CD14-positive monocyte (primary cell): ENCODE measurements around the gene GJB5. TPM values are rescaled to one million over a fixed set of nuclear protein-coding genes. Genes with fewer than 3 reads are reported as not detected.

Source experiments
- DNase-seq, 3 donors: peaks; one replicate each; pipeline ENCODE4 v3.0.0-alpha.2; 2011 to 2022
- H2AFZ ChIP-seq: 2 replicates; pipeline ENCODE4 v1.6.0; 2012; ENCODE audit warnings: mild to moderate bottlenecking, low read depth, low read length, inconsistent platforms; ENCODE audit not compliant: insufficient read depth, poor library complexity, severe bottlenecking
- H3K27ac ChIP-seq, 2 donors: 1 replicate in 1 of 2; 2 replicates in 1 of 2; pipeline ENCODE4 v1.5.1; 2012 to 2013; ENCODE audit warnings: low read length in 2 of 2, control low read depth in 1 of 2, inconsistent platforms in 1 of 2, low read depth in 1 of 2, mild to moderate bottlenecking in 1 of 2
- H3K27me3 ChIP-seq, 2 donors: one replicate each; pipeline versions ENCODE4 v1.6.0 to v1.6.1; 2011 to 2013; ENCODE audit warnings: low read length in 2 of 2; ENCODE audit not compliant: control insufficient read depth in 2 of 2, insufficient read depth in 2 of 2
- H3K36me3 ChIP-seq, 2 donors: replicated peaks in 1 of 2; 1 replicate in 1 of 2; 2 replicates in 1 of 2; pipeline versions ENCODE4 v1.5.1 to v1.6.1; 2012 to 2013; ENCODE audit warnings: low read length in 2 of 2, control low read depth in 1 of 2, inconsistent platforms in 1 of 2, mild to moderate bottlenecking in 1 of 2; ENCODE audit not compliant: insufficient read depth in 2 of 2, control insufficient read depth in 1 of 2
- H3K4me1 ChIP-seq, 2 donors: 1 replicate in 1 of 2; 2 replicates in 1 of 2; pipeline versions ENCODE4 v1.5.1 to v1.6.1; 2012 to 2013; ENCODE audit warnings: low read length in 2 of 2, control low read depth in 1 of 2, inconsistent platforms in 1 of 2, mild to moderate bottlenecking in 1 of 2, moderate library complexity in 1 of 2; ENCODE audit not compliant: insufficient read depth in 2 of 2, control insufficient read depth in 1 of 2
- H3K4me2 ChIP-seq: replicated peaks from 2 replicates; pipeline ENCODE3; 2012; ENCODE audit warnings: low read length, moderate library complexity, mild to moderate bottlenecking; ENCODE audit not compliant: poor library complexity, severe bottlenecking; ENCODE audit errors: extremely low read depth
- H3K4me3 ChIP-seq, 3 experiments: fragments of 200-600 bp in 1 of 3; sonication (generic) in 1 of 3; replicated peaks in 1 of 3; 1 replicate in 2 of 3; 2 replicates in 1 of 3; pipeline ENCODE4 v1.5.1; 2011 to 2013; ENCODE audit warnings: low read length in 3 of 3, mild to moderate bottlenecking in 3 of 3, control low read depth in 2 of 3, low read depth in 2 of 3, inconsistent platforms in 1 of 3, moderate library complexity in 1 of 3
- H3K79me2 ChIP-seq: 2 replicates; pipeline ENCODE4 v1.6.0; 2012; ENCODE audit warnings: mild to moderate bottlenecking, control low read depth, inconsistent platforms, low read length, moderate library complexity; ENCODE audit not compliant: insufficient read depth
- H3K9ac ChIP-seq: 2 replicates; pipeline ENCODE4 v1.6.0; 2017; ENCODE audit warnings: low read length, mild to moderate bottlenecking; ENCODE audit not compliant: insufficient read depth, poor library complexity, severe bottlenecking
- H3K9me3 ChIP-seq, 2 donors: replicated peaks in 1 of 2; 1 replicate in 1 of 2; 2 replicates in 1 of 2; pipeline versions ENCODE4 v1.5.1 to v1.6.1; 2012 to 2013; ENCODE audit warnings: low read length in 2 of 2, control low read depth in 1 of 2; ENCODE audit not compliant: control insufficient read depth in 1 of 2, insufficient read depth in 1 of 2
- H4K20me1 ChIP-seq: 2 replicates; pipeline ENCODE4 v1.6.0; 2012; ENCODE audit warnings: mild to moderate bottlenecking, low read length, control low read depth, moderate library complexity; ENCODE audit not compliant: insufficient read depth
- H3K27ac Mint-ChIP-seq, 7 donors: one replicate each; pipeline ENCODE4 v1.8.0; 2020; ENCODE audit warnings: mild to moderate bottlenecking in 7 of 7, mixed read lengths in 7 of 7, moderate library complexity in 6 of 7, inconsistent platforms in 2 of 7
- H3K27me3 Mint-ChIP-seq, 3 donors: one replicate each; pipeline ENCODE4 v1.8.0; 2021 to 2022; ENCODE audit warnings: low read depth in 3 of 3, mild to moderate bottlenecking in 3 of 3, mixed read lengths in 3 of 3, moderate library complexity in 3 of 3, inconsistent platforms in 1 of 3
- H3K36me3 Mint-ChIP-seq, 2 donors: one replicate each; pipeline ENCODE4 v1.8.0; 2020; ENCODE audit warnings: mixed read lengths in 2 of 2, inconsistent platforms in 1 of 2, mild to moderate bottlenecking in 1 of 2
- H3K4me1 Mint-ChIP-seq: one replicate; pipeline ENCODE4 v1.8.0; 2020; ENCODE audit warnings: mild to moderate bottlenecking, mixed read lengths
- H3K4me3 Mint-ChIP-seq, 2 donors: one replicate each; pipeline ENCODE4 v1.8.0; 2020; ENCODE audit warnings: mild to moderate bottlenecking in 2 of 2, mixed read lengths in 2 of 2, moderate library complexity in 1 of 2
- H3K9me3 Mint-ChIP-seq, 7 donors: one replicate each; pipeline ENCODE4 v1.8.0; 2020 to 2022; ENCODE audit warnings: mixed read lengths in 7 of 7, mild to moderate bottlenecking in 6 of 7, moderate library complexity in 6 of 7, inconsistent platforms in 2 of 7
- CTCF ChIP-seq: fragments of 200-600 bp; IDR thresholded peaks from one replicate; pipeline ENCODE4 v1.8.0; 2022; ENCODE audit warnings: antibody characterized with exemption, mild to moderate bottlenecking
- WGBS: methylation state at CpG from one replicate; pipeline ENCODE4 v1.1.5; 2013; ENCODE audit warnings: missing lambda C conversion rate; ENCODE audit not compliant: insufficient coverage; 5-methylcytosine and 5-hydroxymethylcytosine counted together
- intact Hi-C, 2 donors: fragments of 100-400 bp; cut with micrococcal nuclease; formaldehyde crosslinking; loops; one replicate each; pipeline versions ENCODE4 v1.15.0 to v1.15.1; 2023
- polyA plus RNA-seq, 3 donors: library from polyadenylated mRNA; depleted of rRNA in 1 of 3; unstranded in 2 of 3; stranded (reverse) in 1 of 3; fragments of 300-500 nt in 2 of 3; fragments of >200 nt in 1 of 3; fragmentation: Illumina TruSeq in 2 of 3; gene quantifications; 1 replicate in 2 of 3; 2 replicates in 1 of 3; pipeline ENCODE4 v1.2.3, GENCODE V29; 2012 to 2021

GJB5 gene
- polyA plus RNA-seq, 3 donors = 0.12 TPM; not detected in 2

DNA sequence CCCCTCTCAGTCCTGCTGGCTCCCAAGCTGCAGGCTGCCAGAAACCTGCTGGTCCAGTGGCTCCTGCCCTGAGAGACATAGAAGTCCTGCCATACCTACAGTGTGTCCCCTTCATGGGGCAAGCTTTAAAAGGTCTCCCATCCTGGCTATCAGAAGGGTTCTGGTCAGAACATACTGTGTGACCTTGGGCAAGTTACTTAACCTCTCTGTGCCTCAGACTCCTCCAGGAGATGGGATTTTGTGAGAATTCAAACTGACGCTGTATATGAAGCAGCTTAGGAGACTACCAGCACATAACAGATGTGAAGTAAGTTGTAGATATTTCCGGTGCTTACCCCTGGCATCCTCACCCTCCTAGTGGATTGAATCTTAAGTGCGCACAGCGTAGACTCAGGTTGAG is 8.7 kb upstream of the GJB5 start:
- H3K27ac Mint-ChIP-seq = no peak overlapping the region
- intact Hi-C loops = loop anchor here in 1 of 2 donors (10.0 kb wide), 1 partner anchor 1111 kb away; no protein-coding TSS in a partner anchor
- no peak overlapping the region for H2AFZ ChIP-seq

GRCh38 chr1:34746785-34747637 is 7.8 kb upstream of the GJB5 start:
- Mint-ChIP-seq H3K27ac (no peak overlapping the region), H3K4me3 (no peak overlapping the region)
- no peaks in the 10 kb centered on the region for H3K79me2 ChIP-seq

More for the DNA sequence above, 8.7 kb upstream of the GJB5 start:
- Histone ChIP-seq H3K36me3 (no peaks in the 10 kb centered on the region), H3K9ac (no peak overlapping the region), H3K27me3 (no peaks in the 10 kb centered on the region), H3K9me3 (no peaks in the 10 kb centered on the region), H3K4me3 (no peak overlapping the region), H3K79me2 (no peaks in the 10 kb centered on the region), H3K27ac (no peak overlapping the region), H4K20me1 (no peaks in the 10 kb centered on the region), H3K4me1 (no peaks in the 10 kb centered on the region), H3K4me2 (no peak overlapping the region)
- Mint-ChIP-seq H3K4me3 (no peak overlapping the region), H3K36me3 (no peaks in the 10 kb centered on the region), H3K4me1 (peaks cover 3% of the 10 kb centered on the region), H3K27me3 (peaks cover 2 to 12% (median 4%) of the 10 kb centered on the region in 3 donors), H3K9me3 (no peaks in the 10 kb centered on the region)
- DNase-seq = no peak
- no peak for TF ChIP-seq CTCF
- 92% methylated on average over 2 of the region's 4 CpGs for WGBS

More at GRCh38 chr1:34746785-34747637, 7.8 kb upstream of the GJB5 start:
- Histone ChIP-seq H3K9ac (no peak overlapping the region), H3K36me3 (no peaks in the 10 kb centered on the region), H3K4me3 (no peak overlapping the region), H3K27me3 (no peaks in the 10 kb centered on the region), H3K4me1 (no peaks in the 10 kb centered on the region), H3K9me3 (no peaks in the 10 kb centered on the region), H4K20me1 (no peaks in the 10 kb centered on the region), H3K27ac (no peak overlapping the region), H3K4me2 (no peak overlapping the region), H2AFZ (no peak overlapping the region)
- intact Hi-C loops = loop anchor here in 1 of 2 donors (10.0 kb wide), 1 partner anchor 1112 kb away; no protein-coding TSS in a partner anchor
- no peak for DNase-seq
- no peaks in the 10 kb centered on the region for H3K9me3 Mint-ChIP-seq
- WGBS = 90% methylated on average over 7 of the region's 18 CpGs
- H3K4me1 Mint-ChIP-seq = peaks cover 3% of the 10 kb centered on the region
- H3K36me3 Mint-ChIP-seq = no peaks in the 10 kb centered on the region
- H3K27me3 Mint-ChIP-seq = peaks cover 2 to 12% (median 7%) of the 10 kb centered on the region in 3 donors
- TF ChIP-seq CTCF = no peak
